GM19193 (cell line): ENCODE measurements around the gene PRSS38.

Experiments used
- POLR2A ChIP-seq: IDR thresholded peaks from 4 replicates; pipeline ENCODE4 v1.6.1; 2011; ENCODE audit not compliant: insufficient read depth, insufficient read length; ENCODE audit errors: extremely low read depth

PRSS38 gene

DNA sequence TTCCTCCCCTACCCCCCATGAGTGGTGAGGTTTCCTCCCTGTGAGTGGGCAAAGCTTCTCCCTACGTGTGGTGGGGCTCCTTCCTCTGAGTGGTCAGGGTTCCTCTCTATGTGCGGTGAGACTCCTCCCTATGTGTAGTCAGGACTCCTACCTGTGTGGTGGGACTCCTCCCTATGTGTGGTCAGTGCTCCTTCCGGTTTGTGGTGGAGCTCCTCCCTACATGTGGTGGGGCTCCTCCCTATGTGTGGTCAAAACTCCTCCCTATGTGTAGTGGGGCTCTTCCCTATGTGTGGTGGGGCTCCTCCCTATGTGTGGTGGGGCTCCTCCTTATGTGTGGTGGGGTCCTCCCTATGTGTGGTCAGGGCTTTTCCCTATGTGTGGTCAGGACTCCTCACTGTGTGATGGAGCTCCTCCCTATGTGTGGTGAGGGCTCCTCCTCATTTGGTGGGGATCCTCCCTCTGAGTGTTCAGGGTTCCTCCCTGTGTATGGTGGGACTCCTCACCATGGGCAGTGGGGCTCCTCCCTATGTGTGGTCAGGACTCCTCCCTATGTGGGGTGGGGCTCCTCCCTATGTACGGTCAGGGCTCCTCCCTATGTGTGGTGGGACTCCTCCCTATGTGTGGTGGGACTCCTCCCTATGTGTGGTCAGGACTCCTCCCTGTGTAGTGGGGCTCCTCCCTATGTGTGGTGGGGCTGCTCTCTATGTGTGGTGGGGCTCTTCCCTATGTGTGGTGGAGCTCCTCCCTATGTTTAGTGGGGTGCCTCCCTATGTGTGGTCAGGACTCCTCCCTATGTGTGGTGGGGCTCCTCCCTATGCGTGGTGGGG, 29.1 kb downstream of the PRSS38 start:
- no peak for TF ChIP-seq POLR2A

DNA sequence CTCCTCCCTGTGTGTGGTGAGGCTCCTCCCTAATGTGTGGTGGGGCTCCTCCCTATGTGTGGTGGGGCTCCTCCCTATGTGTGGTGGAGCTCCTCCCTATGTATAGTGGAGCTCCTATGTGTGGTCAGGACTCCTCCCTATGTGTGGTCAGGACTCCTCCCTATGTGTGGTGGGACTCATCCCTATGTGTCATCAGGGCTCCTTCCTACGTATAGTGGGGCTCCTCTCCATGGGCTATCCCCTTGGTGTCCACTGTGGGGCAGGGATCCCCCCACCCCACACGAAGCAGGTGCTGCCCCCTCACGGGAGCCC, 29.6 kb downstream of the PRSS38 start:
- TF ChIP-seq POLR2A, result no peak

DNA sequence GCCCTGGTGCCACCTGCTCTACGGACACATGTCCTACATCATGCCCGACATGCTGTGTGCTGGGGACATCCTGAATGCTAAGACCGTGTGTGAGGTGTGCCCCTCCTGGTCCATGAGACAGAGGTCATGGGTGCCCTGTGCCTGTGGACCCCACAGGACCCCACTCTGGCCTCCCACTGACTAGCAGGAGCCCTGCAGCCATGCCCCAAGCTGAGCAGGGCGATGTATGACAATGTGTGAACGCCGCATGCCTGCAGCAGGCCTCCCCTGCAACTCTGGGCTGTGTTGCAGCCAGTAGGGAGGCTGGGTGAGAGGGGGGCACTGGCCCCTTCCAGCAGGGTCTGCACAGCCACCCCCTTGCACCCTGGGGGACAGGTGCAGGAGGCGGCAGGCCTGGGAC, 30.0 kb downstream of the PRSS38 start:
- TF ChIP-seq POLR2A, result no peak

DNA sequence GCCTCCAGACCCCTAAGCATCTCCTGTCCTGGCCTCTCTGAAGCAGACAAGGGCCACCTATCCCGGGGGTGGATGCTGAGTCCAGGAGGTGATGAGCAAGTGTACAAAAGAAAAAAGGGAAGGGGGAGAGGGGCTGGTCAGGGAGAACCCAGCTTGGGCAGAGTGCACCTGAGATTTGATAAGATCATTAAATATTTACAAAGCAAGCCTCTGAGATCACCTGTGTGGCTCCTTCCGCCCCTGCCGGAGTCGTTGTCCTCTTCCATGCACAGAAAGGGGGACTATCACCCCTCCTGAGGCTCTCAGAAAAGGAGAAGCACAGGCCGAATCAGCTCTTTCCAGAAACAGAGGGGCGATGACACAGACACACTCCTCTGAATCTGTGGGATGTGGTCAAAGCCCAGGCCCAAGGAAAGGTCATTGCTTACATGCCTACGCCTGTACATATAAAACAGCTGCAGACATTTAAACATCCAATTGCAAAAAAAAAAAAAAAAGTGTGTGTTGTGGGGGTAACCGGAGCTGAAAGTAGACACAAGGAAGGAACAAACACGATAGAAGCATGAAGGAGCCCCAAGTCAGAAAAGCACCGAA, 30.9 kb downstream of the PRSS38 start:
- no peak for TF ChIP-seq POLR2A

DNA sequence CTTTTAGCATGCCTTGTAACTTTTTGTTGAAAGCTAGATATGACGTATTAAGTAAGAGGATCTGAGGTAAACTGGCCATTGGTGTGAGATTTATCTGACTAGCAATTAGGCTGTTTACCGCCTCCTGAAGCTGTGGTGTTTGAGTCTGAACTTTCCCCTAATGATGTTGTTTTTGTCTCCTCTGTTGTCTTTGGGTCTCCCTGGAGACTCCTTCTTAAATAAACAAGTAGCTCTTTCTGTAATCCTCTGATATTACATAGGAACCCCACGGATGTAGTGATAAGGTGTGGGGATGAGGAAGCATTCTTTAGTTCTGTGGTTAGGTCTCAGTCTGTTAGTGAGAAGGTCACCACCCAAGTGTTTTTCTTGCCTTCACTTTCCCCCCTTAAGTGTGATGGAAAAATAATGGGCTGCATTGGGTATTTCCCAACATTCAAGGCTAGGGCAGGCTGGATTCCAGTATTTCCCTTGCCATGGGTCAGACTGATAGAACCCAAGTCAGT, 33.0 kb downstream of the PRSS38 start:
- no peak for TF ChIP-seq POLR2A

DNA sequence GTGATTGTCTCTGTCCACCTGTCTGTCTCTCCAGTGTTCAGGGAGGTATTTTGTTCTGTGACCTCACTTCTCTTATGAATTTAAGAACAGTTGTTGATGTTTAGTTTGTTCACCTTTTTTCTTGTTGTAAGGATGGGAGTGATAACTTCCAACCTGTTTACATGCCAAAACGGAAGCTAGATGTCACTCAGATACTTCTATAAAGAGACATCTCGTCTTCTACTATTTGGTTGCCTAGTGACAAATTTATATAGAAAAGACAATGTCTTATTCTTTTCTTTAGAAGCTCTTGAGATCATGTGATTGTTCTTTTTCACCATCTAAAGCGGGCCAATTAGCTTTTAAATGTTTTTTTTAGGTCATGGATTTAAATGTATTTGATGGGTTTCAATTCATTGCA, 33.8 kb downstream of the PRSS38 start:
- TF ChIP-seq POLR2A, result no peak

DNA sequence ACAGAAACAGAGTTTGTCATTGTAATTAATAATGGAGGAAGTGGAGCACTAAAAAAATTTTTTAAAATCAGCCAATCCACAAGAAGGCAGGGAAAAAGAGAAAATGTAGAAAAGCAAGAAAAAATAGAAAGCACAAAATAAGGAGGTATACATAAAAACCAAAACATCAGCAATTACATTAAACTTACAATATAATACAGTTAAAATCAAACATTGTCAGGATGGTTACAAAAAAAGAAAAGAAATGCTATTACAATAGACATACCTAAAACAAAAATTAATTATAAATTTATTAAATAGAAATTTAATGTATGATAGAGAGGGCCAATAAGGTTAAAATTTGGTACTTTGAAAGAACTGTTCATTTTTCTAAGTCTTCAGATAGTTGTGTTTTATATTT, 38.7 kb downstream of the PRSS38 start:
- TF ChIP-seq POLR2A, result no peak

DNA sequence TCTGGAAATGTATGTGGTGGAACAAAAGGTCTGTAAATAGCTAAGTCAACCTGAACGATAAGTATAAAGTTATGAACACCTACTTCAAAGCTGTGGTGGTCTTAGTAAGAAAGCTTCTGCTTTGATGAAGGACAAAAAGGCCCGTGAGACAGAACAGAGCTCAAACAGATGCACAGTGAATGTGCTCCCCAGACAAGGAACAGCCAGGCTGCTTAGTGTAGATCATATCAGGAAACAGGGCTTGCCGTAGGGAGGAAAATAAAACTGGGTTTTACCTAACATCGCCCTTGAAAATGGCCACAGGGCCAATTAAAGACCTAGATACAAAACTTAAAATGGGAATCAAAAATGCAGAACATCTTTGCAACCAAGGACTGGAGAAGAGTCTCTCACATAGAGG, 40.2 kb downstream of the PRSS38 start:
- no peak for TF ChIP-seq POLR2A

DNA sequence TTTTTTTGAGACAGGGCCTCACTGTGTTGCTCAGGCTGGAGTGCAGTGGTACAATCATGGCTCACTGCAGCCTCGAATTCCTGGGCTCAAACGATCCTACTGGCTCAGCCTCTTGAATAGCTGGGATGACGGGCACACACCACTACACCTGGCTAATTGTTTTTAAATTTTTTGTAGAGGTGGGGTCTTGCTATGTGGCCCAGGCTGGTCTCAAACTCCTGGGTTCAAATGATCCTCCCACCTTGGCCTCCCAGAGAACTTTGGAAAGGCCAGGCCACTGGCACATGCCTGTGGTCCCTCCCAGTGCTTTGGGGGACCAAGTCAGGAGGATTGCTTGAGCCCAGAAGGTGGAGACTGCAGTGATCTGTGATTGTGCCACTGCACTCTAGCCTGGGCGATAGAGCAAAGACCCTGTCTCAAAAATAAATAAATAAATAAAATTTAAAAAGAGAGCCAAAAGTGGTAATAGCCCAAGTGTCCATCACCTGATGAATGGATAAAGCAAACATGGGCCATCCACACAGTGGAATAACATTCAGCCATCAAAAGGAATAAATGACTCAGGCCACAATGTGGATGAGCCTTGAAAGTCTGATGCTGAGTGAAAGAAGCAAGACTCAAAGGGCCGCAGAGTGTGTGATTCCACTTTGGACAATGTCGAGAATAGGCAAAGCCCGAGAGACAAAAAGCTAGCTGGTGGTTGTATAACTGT, 40.8 kb downstream of the PRSS38 start:
- no peak for TF ChIP-seq POLR2A

DNA sequence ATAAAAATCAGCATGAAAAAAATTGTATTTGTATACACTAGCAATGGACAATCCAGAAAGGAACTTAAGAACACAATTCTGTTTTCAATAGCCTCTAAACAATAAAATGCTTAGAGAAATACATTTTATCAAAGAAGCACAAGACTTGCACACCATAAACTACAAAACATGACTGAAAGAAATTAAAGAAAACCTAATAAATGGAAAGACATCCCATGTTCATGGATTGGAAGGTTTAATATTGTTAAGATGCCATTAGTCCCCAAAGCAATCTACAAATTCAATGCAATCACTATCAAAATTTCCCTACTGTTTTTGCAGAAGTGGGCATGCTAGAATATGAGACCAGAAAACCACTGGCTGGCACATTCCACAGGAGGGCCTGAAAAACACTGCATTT, 49.4 kb downstream of the PRSS38 start:
- TF ChIP-seq POLR2A, result no peak

DNA sequence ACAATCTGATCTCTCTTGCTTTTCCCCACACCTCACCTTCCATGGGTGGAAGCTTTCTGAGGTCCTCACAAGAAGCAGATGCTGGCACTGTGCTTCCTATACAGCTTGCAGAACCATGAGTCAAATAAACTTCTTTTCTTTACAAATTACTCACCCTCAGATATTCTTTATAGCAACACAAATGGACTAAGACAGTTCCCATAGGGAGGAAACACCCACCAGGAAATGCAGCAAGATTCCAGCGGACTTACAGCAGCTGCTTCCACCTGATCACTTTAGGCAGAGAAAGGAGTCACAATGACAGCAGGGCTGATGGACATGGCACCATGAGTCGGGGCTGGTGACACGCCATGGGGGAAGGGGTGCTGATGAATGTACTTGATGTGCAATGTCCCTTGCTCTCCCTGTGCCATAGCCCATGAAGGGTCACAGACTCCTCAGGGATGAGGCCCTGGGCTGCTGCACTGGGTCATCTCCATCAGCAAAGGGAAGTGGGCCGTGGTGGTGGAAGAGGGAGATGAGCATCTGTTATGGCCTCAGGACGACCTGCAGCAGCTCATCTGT, 53.9 kb downstream of the PRSS38 start:
- TF ChIP-seq POLR2A, result no peak

DNA sequence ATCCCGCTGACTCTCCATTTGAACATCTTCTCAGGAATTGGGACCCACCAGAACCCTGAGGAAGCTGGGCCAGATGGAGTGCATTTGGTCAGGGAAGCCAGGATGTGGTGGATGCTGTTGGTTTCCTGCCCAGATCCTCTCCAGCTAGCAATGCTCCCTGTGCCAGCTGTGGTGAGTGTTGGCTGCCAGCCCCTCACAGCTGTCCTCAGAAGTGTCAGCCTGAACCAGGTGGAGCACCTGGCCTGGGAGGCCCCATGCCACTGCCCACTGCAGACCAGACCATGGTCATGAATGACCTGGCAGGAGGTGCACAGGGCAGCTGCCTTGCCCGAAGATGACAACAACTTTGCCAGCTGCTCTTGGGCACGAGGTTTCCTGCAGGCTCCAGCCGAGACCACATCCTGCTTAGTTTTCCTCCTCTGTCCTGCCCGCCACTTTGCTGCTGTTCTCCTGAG, 54.4 kb downstream of the PRSS38 start:
- no peak for TF ChIP-seq POLR2A

DNA sequence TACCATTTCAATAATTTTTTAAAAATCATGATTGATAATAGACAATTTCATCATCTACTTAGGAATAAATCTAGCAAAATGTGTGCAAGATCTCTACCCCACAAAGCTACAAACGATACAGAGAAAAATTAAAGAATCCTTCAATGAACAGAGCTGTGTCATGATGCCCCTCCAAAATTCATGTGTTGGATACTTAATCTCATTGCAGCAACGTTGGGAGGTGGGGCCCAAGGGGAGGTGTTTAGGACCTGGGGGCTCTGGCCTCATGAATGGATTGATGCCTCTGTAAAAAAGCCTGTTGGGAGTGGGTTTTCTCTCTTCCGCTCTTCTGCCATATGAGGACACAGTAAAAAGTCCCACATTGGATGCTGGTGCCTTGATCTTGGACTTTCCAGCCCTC, 54.9 kb downstream of the PRSS38 start:
- no peak for TF ChIP-seq POLR2A

DNA sequence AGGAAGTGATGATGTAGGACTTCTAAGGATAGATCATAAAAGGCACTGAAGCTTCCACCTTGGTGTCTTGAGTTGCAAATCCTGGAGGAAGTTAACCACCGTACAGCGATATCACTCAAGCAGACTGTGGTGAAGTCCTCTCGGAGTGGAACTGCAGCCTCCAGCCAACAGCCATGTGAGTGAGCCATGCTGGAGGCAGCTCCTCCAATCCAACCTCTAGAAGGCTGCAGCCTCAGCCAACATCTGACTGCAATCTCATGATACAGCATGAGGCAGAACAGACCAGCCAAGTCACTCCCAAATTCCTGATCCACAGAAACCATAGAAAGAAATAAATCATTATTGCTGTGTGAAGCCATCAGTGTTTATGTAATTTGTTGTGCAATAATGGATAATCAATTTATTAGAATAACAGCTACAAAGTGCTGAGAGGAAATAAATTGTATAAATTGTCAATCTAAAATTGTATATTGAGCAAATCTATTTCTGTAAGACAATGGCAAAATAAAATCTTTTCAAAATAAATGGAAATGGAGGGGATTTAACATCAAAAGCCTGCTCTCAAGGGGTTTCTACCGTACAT, 65.0 kb downstream of the PRSS38 start:
- no peak for TF ChIP-seq POLR2A

DNA sequence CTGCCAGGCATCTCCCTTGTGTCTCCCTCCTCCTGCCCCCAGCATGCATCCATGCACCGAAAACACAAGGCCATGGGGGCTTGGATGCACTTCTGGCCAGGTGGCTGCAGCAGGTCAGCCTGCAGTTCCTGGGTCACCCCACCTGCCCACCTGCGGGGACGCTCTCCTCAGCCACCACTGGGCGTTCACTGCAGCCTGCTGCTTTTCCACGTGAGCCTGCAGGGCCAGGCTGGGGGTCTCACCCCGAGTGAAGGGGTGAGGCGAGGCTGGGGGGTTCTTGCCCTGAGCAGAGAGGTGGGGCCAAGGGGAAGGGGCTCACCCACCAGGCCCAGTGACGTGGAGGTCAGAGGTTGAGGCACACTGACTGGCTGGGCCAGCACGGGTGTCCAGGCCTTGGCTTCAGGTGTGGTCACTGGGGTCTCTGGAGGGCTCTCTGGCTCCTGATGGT, 67.6 kb downstream of the PRSS38 start:
- TF ChIP-seq POLR2A, result no peak
